BJ (cell line): ENCODE measurements around the gene CDON. TPM values are rescaled to one million over a fixed set of nuclear protein-coding genes. Genes with fewer than 3 reads are reported as not detected.

Experiments
- CTCF ChIA-PET: fragments of 350-600 bp; formaldehyde crosslinking; extraction: SDS; loops from one replicate; lab custom pipeline; 2021; ENCODE audit warnings: antibody characterized with exemption, inconsistent platforms; lab: Yijun Ruan, JAX
- POLR2A ChIA-PET: fragments of 300-600 bp; sonication (Branson Sonifier 250); formaldehyde crosslinking; extraction: SDS; loops from one replicate; lab custom pipeline; 2021; ENCODE audit warnings: antibody characterized with exemption; lab: Charles Lee
- DNase-seq: peaks from one replicate; pipeline ENCODE4 v3.0.0-alpha.2; 2011; ENCODE audit warnings: low read depth
- H3K27me3 ChIP-seq: 2 replicates; pipeline ENCODE4 v1.6.0; 2011; ENCODE audit warnings: low read length; ENCODE audit not compliant: control insufficient read depth, insufficient read depth
- H3K36me3 ChIP-seq: 2 replicates; pipeline ENCODE4 v1.5.1; 2011; ENCODE audit warnings: low read length; ENCODE audit not compliant: control insufficient read depth, insufficient read depth
- H3K4me3 ChIP-seq: 2 replicates; pipeline ENCODE4 v1.5.1; 2011; ENCODE audit warnings: low read depth, mild to moderate bottlenecking, control low read depth, low read length
- polyA plus RNA-seq: library from polyadenylated mRNA; depleted of rRNA; stranded (reverse); fragments of >200 nt; gene quantifications from 2 replicates; pipeline ENCODE4 v1.2.3, GENCODE V29; 2011
- TF ChIP-seq, protein P1 (sequence below): IDR thresholded peaks from 2 replicates; pipeline ENCODE4 v1.5.1; 2011; ENCODE audit warnings: low read depth, mild to moderate bottlenecking, control low read depth, inconsistent platforms, low read length, moderate library complexity; ENCODE audit not compliant: insufficient read depth

Gene CDON
- polyA plus RNA-seq, 1 experiment, result 1.5 TPM

DNA sequence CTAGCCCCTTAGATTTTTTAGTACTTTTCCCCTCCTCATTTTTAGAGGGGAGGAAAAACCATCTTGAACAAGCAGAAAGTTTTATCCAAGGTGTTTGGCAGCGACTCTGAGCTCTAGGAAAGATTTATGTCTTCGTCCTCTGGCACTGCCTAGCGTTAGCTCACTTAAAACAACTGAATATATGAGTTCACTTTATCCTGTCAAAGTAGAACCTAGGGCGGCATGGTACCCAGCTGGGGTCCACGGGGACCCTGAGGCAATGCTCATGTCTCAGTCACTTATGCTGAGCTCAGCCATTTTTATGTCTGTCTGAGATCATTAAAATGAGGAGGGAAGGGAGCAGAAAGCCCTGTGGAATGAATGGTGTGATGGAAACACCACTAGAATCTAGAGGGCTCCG, 131.0 kb downstream of the CDON start:
- H3K36me3 ChIP-seq, result no peaks in the 10 kb centered on the region
- POLR2A ChIA-PET, result no interaction called here
- CTCF ChIA-PET, result interaction anchor here (0.9 to 2.0 kb wide), 7 partner anchors 8 to 266 kb away, joined by 3 to 10 read pairs (median 5); no protein-coding TSS in a partner anchor
- DNase-seq, result no peak
- peaks cover 7% of the 10 kb centered on the region; the same call in 1 of the 2 replicates for H3K27me3 ChIP-seq
- no peak overlapping the region for H3K4me3 ChIP-seq
- TF ChIP-seq, protein P1, sequence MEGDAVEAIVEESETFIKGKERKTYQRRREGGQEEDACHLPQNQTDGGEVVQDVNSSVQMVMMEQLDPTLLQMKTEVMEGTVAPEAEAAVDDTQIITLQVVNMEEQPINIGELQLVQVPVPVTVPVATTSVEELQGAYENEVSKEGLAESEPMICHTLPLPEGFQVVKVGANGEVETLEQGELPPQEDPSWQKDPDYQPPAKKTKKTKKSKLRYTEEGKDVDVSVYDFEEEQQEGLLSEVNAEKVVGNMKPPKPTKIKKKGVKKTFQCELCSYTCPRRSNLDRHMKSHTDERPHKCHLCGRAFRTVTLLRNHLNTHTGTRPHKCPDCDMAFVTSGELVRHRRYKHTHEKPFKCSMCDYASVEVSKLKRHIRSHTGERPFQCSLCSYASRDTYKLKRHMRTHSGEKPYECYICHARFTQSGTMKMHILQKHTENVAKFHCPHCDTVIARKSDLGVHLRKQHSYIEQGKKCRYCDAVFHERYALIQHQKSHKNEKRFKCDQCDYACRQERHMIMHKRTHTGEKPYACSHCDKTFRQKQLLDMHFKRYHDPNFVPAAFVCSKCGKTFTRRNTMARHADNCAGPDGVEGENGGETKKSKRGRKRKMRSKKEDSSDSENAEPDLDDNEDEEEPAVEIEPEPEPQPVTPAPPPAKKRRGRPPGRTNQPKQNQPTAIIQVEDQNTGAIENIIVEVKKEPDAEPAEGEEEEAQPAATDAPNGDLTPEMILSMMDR, result no peak

DNA sequence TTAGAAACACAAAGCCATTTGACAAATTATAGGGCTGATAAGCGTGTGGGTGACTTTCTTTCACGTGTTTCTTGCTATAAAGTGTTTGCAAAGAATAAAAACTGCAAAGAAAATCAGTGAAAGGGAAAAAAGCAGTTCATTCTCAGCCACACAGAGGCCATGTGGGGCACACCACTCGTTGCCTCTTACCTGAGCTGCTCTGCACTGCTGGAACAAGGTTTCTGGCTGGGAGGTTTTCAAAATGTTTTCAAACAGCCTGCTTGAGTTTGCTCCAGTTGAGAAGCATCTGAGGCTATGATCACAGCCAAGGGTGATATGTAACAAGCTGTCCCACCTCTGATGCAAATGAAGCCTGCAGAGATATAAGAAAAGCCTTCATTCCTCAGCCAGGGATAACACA, 131.6 kb downstream of the CDON start:
- Histone ChIP-seq H3K4me3 (no peak overlapping the region), H3K36me3 (no peaks in the 10 kb centered on the region), H3K27me3 (peaks cover 7% of the 10 kb centered on the region; the same call in 1 of the 2 replicates)
- CTCF ChIA-PET, result interaction anchor here (1.0 to 2.0 kb wide), 5 partner anchors 8 to 267 kb away, joined by 3 to 10 read pairs (median 5); no protein-coding TSS in a partner anchor
- POLR2A ChIA-PET, result no interaction called here
- DNase-seq, result no peak
- TF ChIP-seq, protein P1, result no peak

DNA sequence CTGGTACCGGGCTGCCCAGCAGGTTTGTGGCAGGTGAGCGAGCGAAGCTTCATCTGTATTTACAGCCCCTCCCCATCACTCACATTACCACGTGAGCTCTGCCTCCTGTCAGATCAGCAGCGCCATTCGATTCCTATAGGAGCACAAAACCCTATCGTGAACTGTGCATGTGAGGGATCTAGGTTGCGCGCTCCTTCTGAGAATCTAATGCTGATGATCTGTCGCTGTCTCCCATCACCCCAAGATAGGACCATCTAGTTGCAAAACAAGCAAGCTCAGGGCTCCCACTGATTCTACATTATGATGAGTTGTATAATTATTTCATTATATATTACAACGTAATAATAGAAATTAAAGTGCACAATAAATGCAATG, 132.6 kb downstream of the CDON start:
- Histone ChIP-seq H3K27me3 (peaks cover 7% of the 10 kb centered on the region; the same call in 1 of the 2 replicates), H3K4me3 (no peak overlapping the region), H3K36me3 (no peaks in the 10 kb centered on the region)
- ChIA-PET CTCF (interaction anchor here (0.7 to 1.0 kb wide), 3 partner anchors 12 to 264 kb away, joined by 3 read pairs; no protein-coding TSS in a partner anchor), POLR2A (no interaction called here)
- no peak for DNase-seq
- TF ChIP-seq, protein P1, result no peak

DNA sequence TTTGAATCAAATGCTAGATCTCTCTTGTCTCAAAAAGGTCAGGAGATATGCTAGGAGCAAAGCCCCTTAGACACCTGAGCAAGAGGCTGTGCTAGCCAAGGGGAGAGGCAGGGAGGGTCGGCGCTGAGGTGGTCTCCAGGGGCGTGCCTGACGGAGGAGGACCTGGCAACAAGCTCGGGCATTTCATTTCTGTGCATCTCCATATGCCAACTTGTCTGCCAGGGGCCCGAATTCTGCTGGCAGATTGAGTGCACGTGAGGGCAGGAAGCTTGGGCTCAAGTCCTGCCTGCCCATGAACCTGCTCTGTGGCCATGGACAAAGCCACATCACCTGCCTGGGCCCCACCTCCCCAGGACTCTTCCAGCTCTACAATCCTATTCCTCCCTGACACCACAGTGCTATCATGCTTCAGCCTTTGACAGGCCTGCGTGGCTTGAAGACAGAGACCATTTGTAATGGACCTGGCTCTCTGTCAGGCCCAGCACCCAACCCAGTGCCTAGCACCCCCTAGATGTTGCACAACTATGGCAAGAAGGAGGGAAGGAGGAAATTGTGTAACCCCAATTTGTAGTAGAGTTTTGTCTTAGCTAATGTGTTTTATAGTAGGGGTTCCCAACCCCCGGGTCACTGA, 133.1 kb downstream of the CDON start:
- TF ChIP-seq, protein P1, result no peak
- CTCF ChIA-PET, result interaction anchor here (0.7 to 1.0 kb wide), 2 partner anchors 13 to 264 kb away, joined by 3 read pairs; no protein-coding TSS in a partner anchor
- POLR2A ChIA-PET, result no interaction called here

DNA sequence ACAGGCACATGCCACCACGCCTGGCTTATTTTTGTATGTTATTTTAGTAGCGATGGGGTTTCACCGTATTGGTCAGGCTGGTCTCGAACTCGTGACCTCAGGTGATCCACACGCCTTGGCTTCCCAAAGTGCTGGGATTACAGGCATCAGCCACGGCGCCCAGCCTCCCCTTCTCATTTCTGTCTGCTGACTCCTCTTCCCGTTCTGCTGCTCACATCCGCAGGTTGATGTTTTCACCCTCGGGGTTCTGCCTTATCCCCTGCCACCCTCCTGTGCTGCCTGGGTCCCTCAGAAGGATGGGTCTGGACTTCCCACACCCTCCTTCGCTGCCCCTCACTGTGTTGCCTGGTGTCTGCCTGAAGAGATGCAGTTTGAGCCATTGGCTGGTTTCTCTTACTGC, 136.0 kb downstream of the CDON start:
- TF ChIP-seq, protein P1, result no peak
- ChIA-PET CTCF (interaction anchor here (1.4 kb wide), 1 partner anchor 10 kb away, joined by 3 read pairs; no protein-coding TSS in a partner anchor), POLR2A (no interaction called here)
- no peak for DNase-seq
- Histone ChIP-seq H3K36me3 (no peaks in the 10 kb centered on the region), H3K4me3 (no peak overlapping the region), H3K27me3 (peaks cover 6% of the 10 kb centered on the region; the same call in 1 of the 2 replicates)

More for the DNA sequence above, 133.1 kb downstream of the CDON start:
- H3K27me3 ChIP-seq, result peaks cover 7% of the 10 kb centered on the region; the same call in 1 of the 2 replicates
- DNase-seq, result no peak
- H3K36me3 ChIP-seq, result no peaks in the 10 kb centered on the region
- no peak overlapping the region for H3K4me3 ChIP-seq
